ENCODE measurements around the gene TMEM43.

The TMEM43 gene

DNA sequence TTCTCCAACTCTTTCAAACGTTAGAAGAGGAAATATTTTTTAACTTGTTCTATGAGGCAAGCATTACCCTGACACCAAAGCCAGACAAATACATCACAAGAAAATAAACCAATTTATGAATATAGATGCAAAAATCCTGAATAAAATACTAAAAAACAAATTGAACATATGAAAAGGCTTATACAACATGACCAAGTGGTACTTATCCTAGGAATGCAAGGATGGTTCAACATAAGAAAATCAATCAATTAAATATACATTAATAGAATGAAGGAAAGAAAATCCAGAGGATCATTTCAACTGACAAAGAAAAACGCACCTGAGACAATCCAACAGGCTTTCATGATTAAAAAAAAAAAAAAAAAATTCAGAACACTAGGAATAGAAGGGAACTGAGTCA, 36.4 kb downstream of the TMEM43 start:
- H3K18ac ChIP-seq (ENCODE audit: low read length) = no peak overlapping the region
- H3K27ac ChIP-seq (ENCODE audit: low read depth, low read length) = no peak overlapping the region
- no peaks in the 10 kb centered on the region for H3K79me1 ChIP-seq (ENCODE audit: low read length)
- H3K9ac ChIP-seq (ENCODE audit: low read length) = no peak overlapping the region
- no peak overlapping the region for H3K4ac ChIP-seq (ENCODE audit: low read depth, low read length)
- no peaks in the 10 kb centered on the region for H3K79me2 ChIP-seq (ENCODE audit: control insufficient read depth, insufficient read depth, low read length, poor library complexity)
- peaks cover 39 to 57% of the 10 kb centered on the region in 2 experiments for H3K36me3 ChIP-seq (ENCODE audit: control insufficient read depth in 1 of 2, insufficient read depth in 2 of 2, low read length in 2 of 2)
- H3K4me3 ChIP-seq (ENCODE audit: low read depth, low read length) = no peak overlapping the region
- no peak overlapping the region for H4K12ac ChIP-seq (ENCODE audit: low read depth, low read length)
- no peak overlapping the region for H4K8ac ChIP-seq (ENCODE audit: low read depth, low read length)
- peaks cover 2% of the 10 kb centered on the region for H3K9me3 ChIP-seq (ENCODE audit: insufficient read depth, low read depth, low read length)
- no peaks in the 10 kb centered on the region for H3K27me3 ChIP-seq (ENCODE audit: insufficient read depth, low read length)
- H2BK120ac ChIP-seq (ENCODE audit: insufficient read depth, low read length, poor library complexity) = no peak overlapping the region
- no peak overlapping the region for H2AFZ ChIP-seq (ENCODE audit: insufficient read depth, low read length, poor library complexity)
- H3K23ac ChIP-seq (ENCODE audit: low read length) = no peak overlapping the region
- no peak overlapping the region for H3K4me2 ChIP-seq (ENCODE audit: low read length)
- DNase-seq = no peak
- H2BK12ac ChIP-seq (ENCODE audit: low read length) = no peak overlapping the region
- no peaks in the 10 kb centered on the region for H3K4me1 ChIP-seq (ENCODE audit: control insufficient read depth in 1 of 2, insufficient read depth in 2 of 2, low read length in 2 of 2)
- no CpG with 5 or more reads among the region's 2 CpGs for WGBS (ENCODE audit: extremely low coverage, insufficient coverage, insufficient read length)
- H4K91ac ChIP-seq (ENCODE audit: low read depth, low read length) = no peak overlapping the region
- no peak overlapping the region for H2BK5ac ChIP-seq (ENCODE audit: low read depth, low read length, poor library complexity)
- H3K14ac ChIP-seq (ENCODE audit: low read length) = no peak overlapping the region
- H2AK5ac ChIP-seq (ENCODE audit: low read length) = no peak overlapping the region

DNA sequence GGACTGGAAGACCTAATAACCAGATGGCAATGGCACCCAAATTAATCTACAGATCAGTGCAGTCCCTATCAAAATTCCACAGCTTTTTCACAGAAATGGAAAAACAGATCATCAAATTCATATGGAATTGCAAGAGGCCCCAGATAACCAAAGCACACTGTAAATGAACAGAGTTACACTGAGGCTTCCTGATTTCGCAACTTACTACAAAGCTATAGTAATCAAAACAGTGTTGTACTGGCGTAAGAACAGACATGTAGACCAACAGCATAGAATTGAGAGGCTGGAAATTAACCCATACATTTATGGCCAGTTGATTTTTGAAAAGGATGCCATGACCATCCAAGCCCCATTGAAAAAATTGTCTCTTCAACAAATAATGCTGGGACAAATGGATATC, 37.3 kb downstream of the TMEM43 start:
- H3K27me3 ChIP-seq (ENCODE audit: insufficient read depth, low read length) = no peaks in the 10 kb centered on the region
- H3K23ac ChIP-seq (ENCODE audit: low read length) = no peak overlapping the region
- peaks cover 2% of the 10 kb centered on the region for H3K9me3 ChIP-seq (ENCODE audit: insufficient read depth, low read depth, low read length)
- H2BK12ac ChIP-seq (ENCODE audit: low read length) = no peak overlapping the region
- no peak overlapping the region for H4K91ac ChIP-seq (ENCODE audit: low read depth, low read length)
- H3K36me3 ChIP-seq (ENCODE audit: control insufficient read depth in 1 of 2, insufficient read depth in 2 of 2, low read length in 2 of 2) = peaks cover 36 to 58% of the 10 kb centered on the region in 2 experiments
- H3K79me1 ChIP-seq (ENCODE audit: low read length) = no peaks in the 10 kb centered on the region
- H2AK5ac ChIP-seq (ENCODE audit: low read length) = no peak overlapping the region
- H3K18ac ChIP-seq (ENCODE audit: low read length) = no peak overlapping the region
- H2BK120ac ChIP-seq (ENCODE audit: insufficient read depth, low read length, poor library complexity) = no peak overlapping the region
- H3K27ac ChIP-seq (ENCODE audit: low read depth, low read length) = no peak overlapping the region
- no peak overlapping the region for H3K4ac ChIP-seq (ENCODE audit: low read depth, low read length)
- H3K79me2 ChIP-seq (ENCODE audit: control insufficient read depth, insufficient read depth, low read length, poor library complexity) = no peaks in the 10 kb centered on the region
- H2AFZ ChIP-seq (ENCODE audit: insufficient read depth, low read length, poor library complexity) = no peak overlapping the region
- no peak for DNase-seq
- no peak overlapping the region for H4K8ac ChIP-seq (ENCODE audit: low read depth, low read length)
- H3K9ac ChIP-seq (ENCODE audit: low read length) = no peak overlapping the region
- no peak overlapping the region for H4K12ac ChIP-seq (ENCODE audit: low read depth, low read length)
- H3K4me3 ChIP-seq (ENCODE audit: low read depth, low read length) = no peak overlapping the region
- H2BK5ac ChIP-seq (ENCODE audit: low read depth, low read length, poor library complexity) = no peak overlapping the region
- WGBS (ENCODE audit: extremely low coverage, insufficient coverage, insufficient read length) = no CpG with 5 or more reads among the region's 2 CpGs
- no peak overlapping the region for H3K14ac ChIP-seq (ENCODE audit: low read length)
- H3K4me2 ChIP-seq (ENCODE audit: low read length) = no peak overlapping the region
- H3K4me1 ChIP-seq (ENCODE audit: control insufficient read depth in 1 of 2, insufficient read depth in 2 of 2, low read length in 2 of 2) = peaks cover 0 to 2% of the 10 kb centered on the region in 2 experiments

DNA sequence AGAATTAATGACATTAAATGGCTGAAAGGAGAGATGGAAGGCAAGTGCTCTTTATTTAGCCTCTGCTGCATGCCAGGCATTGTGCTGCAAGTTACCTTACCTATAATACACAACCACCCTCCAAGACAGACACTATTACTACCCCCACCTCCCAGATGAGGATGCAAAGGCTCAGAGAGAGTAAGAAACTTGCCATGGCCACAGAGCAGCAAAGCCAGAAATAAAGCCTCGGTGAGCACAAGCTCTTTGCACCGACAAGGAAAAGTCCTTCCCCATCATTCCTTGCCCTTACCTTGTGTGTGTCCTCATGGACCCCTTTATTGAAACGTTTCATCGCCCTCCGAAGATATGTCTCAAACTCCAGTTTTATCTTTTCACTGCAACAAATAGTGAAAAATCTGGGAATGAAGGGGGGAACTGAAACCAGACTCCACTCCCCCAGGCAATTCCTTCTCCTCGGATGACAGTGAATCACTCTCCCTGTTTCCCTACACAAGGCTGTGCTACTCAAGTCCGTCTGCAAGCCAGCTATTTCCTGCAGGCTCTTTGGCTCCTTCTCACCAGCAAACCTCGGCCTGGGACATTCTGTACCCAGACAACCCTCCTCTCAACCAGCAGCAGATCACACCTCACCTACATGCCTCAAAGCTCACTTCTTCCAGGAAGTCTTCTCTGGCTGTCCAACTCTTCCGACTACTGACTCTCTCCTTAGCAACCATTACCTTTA, 42.2 kb downstream of the TMEM43 start:
- Histone ChIP-seq H3K14ac (ENCODE audit: low read length) (no peak overlapping the region), H3K18ac (ENCODE audit: low read length) (no peak overlapping the region), H2AK5ac (ENCODE audit: low read length) (no peak overlapping the region), H3K4me1 (ENCODE audit: control insufficient read depth in 1 of 2, insufficient read depth in 2 of 2, low read length in 2 of 2) (peaks cover 3 to 8% of the 10 kb centered on the region in 2 experiments), H2AFZ (ENCODE audit: insufficient read depth, low read length, poor library complexity) (no peak overlapping the region), H3K4ac (ENCODE audit: low read depth, low read length) (no peak overlapping the region), H3K4me3 (ENCODE audit: low read depth, low read length) (no peak overlapping the region), H3K27ac (ENCODE audit: low read depth, low read length) (peak overlapping the region; percentile 8), H3K79me2 (ENCODE audit: control insufficient read depth, insufficient read depth, low read length, poor library complexity) (no peaks in the 10 kb centered on the region), H4K91ac (ENCODE audit: low read depth, low read length) (no peak overlapping the region), H4K8ac (ENCODE audit: low read depth, low read length) (no peak overlapping the region), H2BK5ac (ENCODE audit: low read depth, low read length, poor library complexity) (no peak overlapping the region), H3K4me2 (ENCODE audit: low read length) (no peak overlapping the region), H2BK12ac (ENCODE audit: low read length) (no peak overlapping the region), H3K27me3 (ENCODE audit: insufficient read depth, low read length) (no peaks in the 10 kb centered on the region), H2BK120ac (ENCODE audit: insufficient read depth, low read length, poor library complexity) (no peak overlapping the region), H3K9me3 (ENCODE audit: insufficient read depth, low read depth, low read length) (no peaks in the 10 kb centered on the region), H3K36me3 (ENCODE audit: control insufficient read depth in 1 of 2, insufficient read depth in 2 of 2, low read length in 2 of 2) (peaks cover 31 to 51% of the 10 kb centered on the region in 2 experiments), H4K12ac (ENCODE audit: low read depth, low read length) (no peak overlapping the region), H3K9ac (ENCODE audit: low read length) (no peak overlapping the region), H3K23ac (ENCODE audit: low read length) (no peak overlapping the region), H3K79me1 (ENCODE audit: low read length) (no peaks in the 10 kb centered on the region)
- DNase-seq = no peak
- WGBS (ENCODE audit: extremely low coverage, insufficient coverage, insufficient read length) = no CpG with 5 or more reads among the region's 9 CpGs

DNA sequence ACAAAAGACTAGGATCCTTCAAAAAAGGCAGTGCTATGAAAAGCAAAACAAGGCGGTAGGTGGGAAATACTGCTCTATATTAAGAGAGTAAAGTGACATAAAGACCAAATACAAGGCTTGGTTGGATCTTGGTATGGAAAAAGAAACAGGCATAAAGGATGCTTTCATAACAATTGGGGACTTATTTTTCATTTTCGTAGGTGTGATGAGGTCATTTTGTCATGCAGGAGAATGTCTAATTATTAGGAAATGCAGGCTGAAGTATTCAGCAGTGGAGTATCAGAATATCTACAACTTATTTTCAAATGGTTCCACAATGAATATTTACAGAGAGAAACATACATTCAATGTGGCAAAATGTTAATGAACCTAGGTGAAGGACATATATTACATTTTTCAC, 44.6 kb downstream of the TMEM43 start:
- H3K4me3 ChIP-seq (ENCODE audit: low read depth, low read length) = no peak overlapping the region
- H2AFZ ChIP-seq (ENCODE audit: insufficient read depth, low read length, poor library complexity) = no peak overlapping the region
- no peak overlapping the region for H2BK5ac ChIP-seq (ENCODE audit: low read depth, low read length, poor library complexity)
- no peaks in the 10 kb centered on the region for H3K79me1 ChIP-seq (ENCODE audit: low read length)
- H3K18ac ChIP-seq (ENCODE audit: low read length) = no peak overlapping the region
- no peak overlapping the region for H4K12ac ChIP-seq (ENCODE audit: low read depth, low read length)
- no peak overlapping the region for H3K4ac ChIP-seq (ENCODE audit: low read depth, low read length)
- H3K36me3 ChIP-seq (ENCODE audit: control insufficient read depth in 1 of 2, insufficient read depth in 2 of 2, low read length in 2 of 2) = peaks cover 30 to 56% of the 10 kb centered on the region in 2 experiments
- H3K23ac ChIP-seq (ENCODE audit: low read length) = no peak overlapping the region
- no peak overlapping the region for H2BK12ac ChIP-seq (ENCODE audit: low read length)
- H2BK120ac ChIP-seq (ENCODE audit: insufficient read depth, low read length, poor library complexity) = no peak overlapping the region
- H3K27ac ChIP-seq (ENCODE audit: low read depth, low read length) = no peak overlapping the region
- no peaks in the 10 kb centered on the region for H3K9me3 ChIP-seq (ENCODE audit: insufficient read depth, low read depth, low read length)
- no peak overlapping the region for H3K9ac ChIP-seq (ENCODE audit: low read length)
- H3K4me1 ChIP-seq (ENCODE audit: control insufficient read depth in 1 of 2, insufficient read depth in 2 of 2, low read length in 2 of 2) = peaks cover 3 to 8% of the 10 kb centered on the region in 2 experiments
- no CpG with 5 or more reads among the region's 2 CpGs for WGBS (ENCODE audit: extremely low coverage, insufficient coverage, insufficient read length)
- H3K79me2 ChIP-seq (ENCODE audit: control insufficient read depth, insufficient read depth, low read length, poor library complexity) = no peaks in the 10 kb centered on the region
- no peak for DNase-seq
- no peaks in the 10 kb centered on the region for H3K27me3 ChIP-seq (ENCODE audit: insufficient read depth, low read length)
- no peak overlapping the region for H3K14ac ChIP-seq (ENCODE audit: low read length)
- H3K4me2 ChIP-seq (ENCODE audit: low read length) = no peak overlapping the region
- H2AK5ac ChIP-seq (ENCODE audit: low read length) = no peak overlapping the region
- no peak overlapping the region for H4K8ac ChIP-seq (ENCODE audit: low read depth, low read length)
- H4K91ac ChIP-seq (ENCODE audit: low read depth, low read length) = no peak overlapping the region
